GM10248 (cell line): ENCODE data around the gene MICALL2.

ENCODE experiments used
- CTCF ChIA-PET: fragments of 300-600 bp; sonication (Branson Sonifier 250); formaldehyde crosslinking; extraction: SDS; loops from one replicate; lab custom pipeline; 2021; ENCODE audit warnings: antibody characterized with exemption; lab: Yijun Ruan, JAX
- POLR2A ChIA-PET: fragments of 350-650 bp; sonication (Branson Sonifier 250); formaldehyde crosslinking; extraction: SDS; loops from one replicate; lab custom pipeline; 2020; ENCODE audit warnings: antibody characterized with exemption; lab: Yijun Ruan, JAX
- DNase-seq: peaks from one replicate; pipeline ENCODE4 v3.0.0; 2012; ENCODE audit errors: extremely low spot score
- CTCF ChIP-seq: IDR thresholded peaks from 2 replicates; pipeline ENCODE4 v1.5.1; 2012; ENCODE audit warnings: mild to moderate bottlenecking, low read depth; ENCODE audit errors: extremely low read depth, missing control alignments, control extremely low read depth

MICALL2 gene

GRCh38 chr7:1439373-1440363 is 19.6 kb downstream of the MICALL2 start:
- DNase-seq = no peak
- ChIA-PET POLR2A (no interaction called here), CTCF (interaction anchor here (1.1 to 5.0 kb wide), 3 partner anchors 8 to 35 kb away, joined by 3 to 26 read pairs (median 9); no protein-coding TSS in a partner anchor)
- peak; percentile 23 for TF ChIP-seq CTCF

GRCh38 chr7:1438821-1439220 is 20.4 kb downstream of the MICALL2 start:
- POLR2A ChIA-PET = no interaction called here
- CTCF ChIA-PET = interaction anchor here (1.1 to 5.0 kb wide), 2 partner anchors 10 to 36 kb away, joined by 3 to 26 read pairs; no protein-coding TSS in a partner anchor
- DNase-seq = no peak
- no peak for TF ChIP-seq CTCF

GRCh38 chr7:1438208-1438607 is 21.1 kb downstream of the MICALL2 start:
- ChIA-PET CTCF (interaction anchor here (1.1 to 5.0 kb wide), 2 partner anchors 10 to 36 kb away, joined by 3 to 26 read pairs; no protein-coding TSS in a partner anchor), POLR2A (no interaction called here)
- TF ChIP-seq CTCF = no peak
- no peak for DNase-seq

- TF ChIP-seq CTCF = no peak
- ChIA-PET CTCF (interaction anchor here (5.0 kb wide), 1 partner anchor 37 kb away, joined by 26 read pairs; no protein-coding TSS in a partner anchor), POLR2A (no interaction called here)
- no peak for DNase-seq
These were observed 22.0 kb downstream of the MICALL2 start for GRCh38 chr7:1437155-1437880.

GRCh38 chr7:1436608-1437007 is 22.7 kb downstream of the MICALL2 start:
- TF ChIP-seq CTCF = no peak
- no peak for DNase-seq
- ChIA-PET POLR2A (no interaction called here), CTCF (no interaction called here)
